GM21526 (cell line): ENCODE measurements around the gene TMEM167A.

Source experiments
- ATAC-seq: cut with Tn5 transposase; IDR thresholded peaks from one replicate; pipeline ENCODE4 v1.9.1; 2021; ENCODE audit warnings: moderate library complexity; ENCODE audit not compliant: unreplicated experiment, low FRiP score

Gene TMEM167A

DNA sequence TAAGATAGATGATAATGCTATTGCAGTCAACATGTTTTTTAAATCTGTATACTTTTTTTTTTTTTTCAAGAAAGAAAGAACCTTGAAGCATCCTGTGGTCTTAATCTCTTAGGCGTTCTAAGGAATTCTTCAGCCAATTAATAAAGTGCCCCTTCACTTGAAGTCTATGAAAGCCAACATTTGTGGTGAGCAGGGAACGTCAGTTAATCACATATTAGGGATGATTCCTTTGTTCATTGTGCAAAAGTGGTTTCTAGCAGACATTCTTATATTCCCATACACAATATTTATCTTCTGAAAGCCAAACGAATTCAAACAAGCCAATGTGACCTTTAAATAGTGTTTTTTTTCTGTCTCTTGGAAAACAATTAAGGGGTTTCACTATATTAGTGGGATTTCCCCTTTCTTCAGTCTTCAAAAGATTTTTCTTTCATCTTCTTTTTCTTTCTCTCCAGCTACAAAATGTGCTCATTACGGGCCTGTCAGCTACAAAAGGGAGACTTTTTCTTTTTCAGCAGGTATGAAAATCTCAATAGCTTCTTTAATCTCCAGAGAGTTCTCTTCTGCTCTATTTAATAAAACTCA, 40.1 kb downstream of the TMEM167A start:
- ATAC-seq: no peak

DNA sequence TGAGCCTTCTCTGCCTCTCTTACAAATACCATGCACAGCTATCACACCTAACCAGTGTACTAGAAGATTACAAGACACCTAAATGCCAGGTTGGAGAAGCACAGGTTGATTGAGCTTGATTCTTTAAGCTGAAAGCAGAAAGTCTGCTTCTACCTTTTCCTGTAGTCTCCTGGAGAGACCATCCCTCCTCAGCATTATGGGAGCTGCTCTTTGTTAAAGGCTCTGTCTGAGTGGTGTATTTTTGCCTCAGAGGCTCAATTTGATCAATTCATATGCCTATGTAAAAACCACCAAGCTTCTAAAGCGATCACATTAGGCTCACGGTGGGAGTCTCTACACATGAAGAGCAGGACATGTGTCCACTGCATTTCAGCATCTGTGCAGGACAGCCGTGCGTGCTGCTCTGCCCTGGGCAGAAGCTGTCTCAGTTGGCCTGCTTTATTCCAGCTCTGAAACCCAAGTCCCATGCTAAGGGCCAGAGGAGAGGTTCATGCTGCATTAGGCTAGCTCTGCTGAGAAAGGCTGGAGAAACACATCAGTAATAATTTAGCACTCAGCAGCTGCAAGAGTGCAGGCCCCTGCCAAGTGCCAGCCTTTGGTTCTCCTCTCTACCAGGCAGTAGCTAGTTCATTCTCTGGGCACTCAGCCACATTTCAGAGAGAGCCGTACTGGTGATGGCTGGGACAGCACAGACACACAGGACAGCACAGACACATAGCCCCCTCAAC, 41.7 kb downstream of the TMEM167A start:
- ATAC-seq: no peak

GRCh38 chr5:83034528-83035207, 42.5 kb downstream of the TMEM167A start:
- ATAC-seq: no peak

GRCh38 chr5:83034036-83034435, 43.2 kb downstream of the TMEM167A start:
- no peak for ATAC-seq

DNA sequence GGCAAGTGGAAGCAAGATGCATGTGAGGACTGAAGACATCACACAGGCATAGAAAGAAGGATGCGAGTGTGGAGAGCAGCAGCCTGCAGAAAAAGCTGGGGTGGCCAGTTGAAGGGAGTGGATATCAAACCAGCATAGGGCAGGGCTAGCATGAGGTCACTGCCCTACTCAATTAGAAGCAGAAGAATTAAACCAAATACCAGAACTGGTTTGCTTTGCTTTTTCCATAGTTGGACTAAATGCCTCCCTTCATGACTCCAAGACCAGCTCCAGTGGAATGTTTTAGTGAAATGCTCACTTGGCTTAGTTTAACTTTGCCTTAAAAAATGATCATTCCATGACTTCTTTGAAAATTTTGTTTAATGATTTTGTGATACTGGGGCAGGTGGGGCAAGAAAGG, 45.8 kb downstream of the TMEM167A start:
- no peak for ATAC-seq

DNA sequence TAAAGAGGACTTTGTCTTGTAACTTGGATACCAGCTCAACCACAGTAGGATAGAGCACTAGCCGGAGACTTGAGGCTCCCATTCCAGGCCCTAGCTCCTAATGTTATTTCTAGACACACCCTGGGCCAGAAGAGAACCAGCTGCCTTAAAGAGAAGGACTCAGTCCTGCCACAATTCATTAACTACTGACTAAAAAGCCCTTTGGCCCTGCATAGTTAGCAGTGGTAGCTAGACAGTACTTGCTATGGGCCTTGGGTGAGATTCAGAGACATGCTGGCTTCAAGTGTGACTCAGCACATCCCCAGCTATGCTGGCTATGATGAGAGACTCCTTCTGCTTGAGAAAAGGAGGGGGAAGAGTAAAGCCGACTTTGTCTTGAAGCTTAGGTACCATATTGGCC, 47.3 kb downstream of the TMEM167A start:
- ATAC-seq: no peak

DNA sequence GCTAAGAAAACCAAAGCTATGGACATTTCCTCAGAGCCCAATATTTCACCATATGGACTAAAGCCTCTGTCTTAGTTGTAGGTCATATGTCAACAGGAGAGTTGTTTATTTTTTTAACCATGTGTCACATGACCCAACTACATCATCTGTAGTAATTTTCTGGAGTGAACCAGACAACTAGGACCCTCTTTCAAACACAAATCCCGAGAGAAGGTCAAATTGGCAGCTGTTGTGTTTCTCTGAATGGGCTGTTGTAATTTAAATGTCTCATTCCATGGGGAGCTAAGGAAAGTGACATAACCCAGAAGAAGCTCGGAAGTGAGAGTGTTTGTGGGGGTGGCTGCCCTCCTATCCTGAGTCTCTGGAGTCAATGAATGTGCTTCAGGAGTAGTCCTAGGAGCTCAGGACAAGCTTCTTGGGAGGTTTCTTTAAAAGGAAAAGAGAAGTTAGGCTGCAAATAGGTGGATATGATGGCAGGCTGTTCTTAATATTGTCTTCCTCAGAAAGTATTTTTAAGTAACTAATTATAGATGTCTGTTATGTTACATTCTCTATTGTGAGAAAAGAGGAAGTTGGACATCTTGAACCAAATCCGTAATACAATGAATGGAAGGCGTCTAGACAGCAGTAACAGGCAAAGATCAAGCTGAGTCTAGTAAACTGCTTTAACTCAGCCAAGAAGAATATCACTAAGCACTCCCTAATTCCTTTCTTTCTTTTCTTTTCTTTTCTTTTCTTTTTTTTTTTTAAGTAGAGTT, 50.1 kb downstream of the TMEM167A start:
- peak; percentile 80 for ATAC-seq

DNA sequence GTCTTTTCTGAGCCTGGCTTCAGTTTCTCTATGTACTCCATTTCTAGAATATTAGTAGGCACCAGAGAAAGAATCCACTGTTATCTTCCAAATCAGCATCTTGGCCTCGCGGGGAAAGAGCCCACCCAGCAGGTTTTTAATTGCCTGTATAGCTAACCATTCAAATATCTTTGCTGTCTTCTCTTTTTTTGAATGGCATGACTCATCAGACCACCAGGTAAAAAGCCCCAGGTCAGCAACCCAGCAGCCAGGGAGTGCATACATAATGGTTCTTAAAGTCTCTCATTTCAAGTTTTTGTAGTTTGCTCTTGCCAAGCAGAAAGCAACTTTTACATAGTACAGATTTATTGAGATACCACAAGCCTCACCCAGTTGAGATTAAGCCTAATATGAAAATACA, 50.7 kb downstream of the TMEM167A start:
- no peak for ATAC-seq

DNA sequence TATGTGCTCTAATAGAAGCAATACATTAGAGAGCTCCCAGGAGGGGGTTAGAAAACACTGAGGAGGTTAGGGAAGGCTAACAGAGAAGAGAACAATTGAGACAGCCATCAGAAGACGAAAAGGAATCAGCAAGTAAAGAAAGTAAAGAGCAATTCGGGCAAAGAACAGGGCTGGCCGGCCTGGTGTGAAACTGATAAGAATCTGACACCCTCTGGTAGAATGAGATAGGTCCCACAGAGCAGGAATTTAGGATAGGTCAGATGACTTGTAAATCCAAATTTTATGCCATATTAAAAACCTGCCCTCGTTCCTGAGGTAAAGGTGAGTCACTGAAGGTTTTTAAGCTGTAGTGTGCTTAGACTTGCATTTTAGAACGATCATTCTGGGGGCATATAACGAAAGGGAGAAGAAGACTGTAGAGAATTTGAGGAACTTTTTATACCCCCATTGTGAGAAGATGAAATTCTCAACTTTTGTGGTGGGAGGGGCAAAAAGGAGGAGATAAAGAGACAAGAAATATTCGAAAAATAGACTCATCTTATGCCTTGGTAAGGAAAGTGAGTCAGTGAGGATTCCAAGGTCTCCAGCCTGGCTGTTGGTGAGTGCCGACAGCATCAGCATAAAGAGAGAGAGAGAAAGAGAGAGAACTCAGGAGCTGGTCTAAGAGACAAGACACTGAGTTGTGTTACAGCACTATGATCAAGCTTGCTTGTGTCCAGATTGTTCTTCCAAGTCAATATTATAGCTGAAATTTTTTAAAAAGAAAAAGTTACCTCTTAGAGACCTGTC, 51.3 kb downstream of the TMEM167A start:
- ATAC-seq: no peak

GRCh38 chr5:83022334-83022733, 54.9 kb downstream of the TMEM167A start:
- no peak for ATAC-seq

- no peak for ATAC-seq
These were observed 61.5 kb downstream of the TMEM167A start for GRCh38 chr5:83015676-83016075.

GRCh38 chr5:83011985-83012384, 65.2 kb downstream of the TMEM167A start:
- ATAC-seq: peak; percentile 99

GRCh38 chr5:83009408-83009807, 67.8 kb downstream of the TMEM167A start:
- ATAC-seq: no peak

DNA sequence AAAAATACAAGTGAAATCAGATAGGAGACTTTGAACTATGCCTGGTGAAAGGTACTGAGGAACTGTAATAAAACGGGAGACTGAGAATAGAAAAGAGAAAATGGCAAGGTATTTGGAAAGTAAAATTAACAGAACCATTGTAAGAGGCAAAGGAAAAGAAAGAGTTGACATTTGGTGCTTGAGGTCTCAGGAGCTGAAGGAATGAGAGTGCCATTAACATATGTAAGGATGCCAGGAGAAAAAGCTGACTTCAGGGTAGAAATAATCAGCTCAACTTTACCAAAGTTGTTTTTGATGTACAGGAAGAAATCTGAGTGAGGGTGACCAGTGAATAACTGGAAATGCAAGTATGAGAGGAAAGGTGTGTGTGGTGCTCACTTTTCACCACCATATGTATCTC, 69.4 kb downstream of the TMEM167A start:
- ATAC-seq: no peak

DNA sequence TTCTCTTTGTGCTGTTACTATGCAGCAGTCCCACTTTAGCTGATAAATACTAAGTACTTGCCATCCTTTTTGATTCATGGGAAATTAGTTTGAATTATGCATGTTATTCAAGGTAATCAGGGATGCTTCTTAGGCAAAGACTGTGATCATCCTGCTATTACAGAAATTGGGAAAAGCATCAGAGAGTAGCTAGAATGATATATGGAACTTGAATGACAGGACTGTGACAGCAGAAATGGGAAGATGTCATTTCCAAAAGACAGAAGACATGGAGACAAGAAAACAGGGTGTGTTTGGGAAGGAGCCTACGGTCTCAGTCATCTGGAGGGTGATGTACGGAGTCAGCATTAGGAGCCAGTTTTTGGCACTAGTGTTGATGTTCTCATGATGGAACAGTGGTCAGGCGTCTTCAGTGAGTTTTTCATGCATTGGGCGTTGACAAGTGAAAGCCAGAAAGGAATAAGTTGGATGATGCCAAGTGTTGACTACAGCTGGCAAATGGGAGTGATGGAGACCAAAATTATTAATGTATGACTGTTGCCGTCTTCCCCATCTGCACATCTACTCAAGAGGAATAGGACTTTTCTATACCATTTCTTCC, 70.4 kb downstream of the TMEM167A start:
- no peak for ATAC-seq

GRCh38 chr5:83003791-83004190, 73.4 kb downstream of the TMEM167A start:
- ATAC-seq: no peak
